Tibial artery (tissue), 4 donors: ENCODE data around the gene TRAF1.

Experiments used
- DNase-seq, 2 donors: peaks; one replicate each; pipeline ENCODE4 v3.0.0-alpha.2; 2019
- H3K27ac ChIP-seq, 2 donors: fragments of 200-600 bp; sonication (generic) in 1 of 2; 1 replicate in 1 of 2; 2 replicates in 1 of 2; pipeline ENCODE4 v1.5.1; 2018 to 2019; ENCODE audit warnings: mild to moderate bottlenecking in 1 of 2
- H3K27me3 ChIP-seq, 2 donors: fragments of 200-600 bp; sonication (generic) in 1 of 2; one replicate each; pipeline versions ENCODE4 v1.5.1 to v1.6.0; 2016 to 2019
- H3K36me3 ChIP-seq, 3 donors: fragments of 200-600 bp; sonication (generic) in 2 of 3; one replicate each; pipeline ENCODE4 v1.5.1; 2016 to 2019; ENCODE audit warnings: mild to moderate bottlenecking in 2 of 3
- H3K4me1 ChIP-seq, 4 donors: fragments of 200-600 bp; sonication (generic) in 2 of 4; 1 replicate in 3 of 4; 2 replicates in 1 of 4; pipeline ENCODE4 v1.5.1; 2016 to 2019
- H3K4me3 ChIP-seq, 2 donors: fragments of 200-600 bp; sonication (generic) in 1 of 2; 1 replicate in 1 of 2; 2 replicates in 1 of 2; pipeline ENCODE4 v1.5.1; 2018 to 2019; ENCODE audit warnings: mild to moderate bottlenecking in 2 of 2
- H3K9me3 ChIP-seq, 3 donors: fragments of 200-600 bp; sonication (generic) in 1 of 3; one replicate each; pipeline ENCODE4 v1.5.1; 2016 to 2019
- CTCF ChIP-seq, 2 experiments: fragments of 200-600 bp in 1 of 2; fragments of 450-650 bp in 1 of 2; IDR thresholded peaks; one replicate each; pipeline ENCODE4 v1.5.1; 2017 to 2019; ENCODE audit warnings: antibody characterized with exemption in 2 of 2, mild to moderate bottlenecking in 1 of 2, moderate library complexity in 1 of 2
- intact Hi-C: fragments of 100-400 bp; cut with DNase I; formaldehyde crosslinking; loops from one replicate; pipeline ENCODE4 v1.15.0; 2023; ENCODE audit warnings: low total_unique reads

Gene TRAF1

DNA sequence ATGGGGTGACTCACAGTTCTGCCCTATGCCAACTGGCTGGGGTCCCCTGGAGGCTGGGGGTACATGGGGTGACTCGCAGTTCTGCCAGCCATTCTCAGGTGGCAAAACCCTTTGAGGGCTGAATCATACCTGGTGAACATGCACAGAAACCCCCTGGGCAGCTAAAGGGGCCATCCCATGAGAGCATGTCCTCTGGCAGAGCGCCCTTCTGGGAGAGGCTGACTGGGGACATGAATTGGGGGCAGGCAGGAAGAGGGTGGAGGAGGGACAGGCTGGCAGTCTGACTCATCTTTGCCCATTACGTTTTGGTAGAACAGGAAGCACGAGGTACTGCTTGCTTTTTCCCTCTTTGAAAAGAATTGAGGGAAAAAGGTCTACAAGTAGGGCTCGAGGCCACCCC lies 16.7 kb downstream of the TRAF1 start:
- intact Hi-C loops = no loop called here
- TF ChIP-seq CTCF (IDR thresholded peaks at IDR 0.05) = no peak
- H3K36me3 ChIP-seq = peaks cover 20 to 51% (median 30%) of the 10 kb centered on the region in 3 donors

DNA sequence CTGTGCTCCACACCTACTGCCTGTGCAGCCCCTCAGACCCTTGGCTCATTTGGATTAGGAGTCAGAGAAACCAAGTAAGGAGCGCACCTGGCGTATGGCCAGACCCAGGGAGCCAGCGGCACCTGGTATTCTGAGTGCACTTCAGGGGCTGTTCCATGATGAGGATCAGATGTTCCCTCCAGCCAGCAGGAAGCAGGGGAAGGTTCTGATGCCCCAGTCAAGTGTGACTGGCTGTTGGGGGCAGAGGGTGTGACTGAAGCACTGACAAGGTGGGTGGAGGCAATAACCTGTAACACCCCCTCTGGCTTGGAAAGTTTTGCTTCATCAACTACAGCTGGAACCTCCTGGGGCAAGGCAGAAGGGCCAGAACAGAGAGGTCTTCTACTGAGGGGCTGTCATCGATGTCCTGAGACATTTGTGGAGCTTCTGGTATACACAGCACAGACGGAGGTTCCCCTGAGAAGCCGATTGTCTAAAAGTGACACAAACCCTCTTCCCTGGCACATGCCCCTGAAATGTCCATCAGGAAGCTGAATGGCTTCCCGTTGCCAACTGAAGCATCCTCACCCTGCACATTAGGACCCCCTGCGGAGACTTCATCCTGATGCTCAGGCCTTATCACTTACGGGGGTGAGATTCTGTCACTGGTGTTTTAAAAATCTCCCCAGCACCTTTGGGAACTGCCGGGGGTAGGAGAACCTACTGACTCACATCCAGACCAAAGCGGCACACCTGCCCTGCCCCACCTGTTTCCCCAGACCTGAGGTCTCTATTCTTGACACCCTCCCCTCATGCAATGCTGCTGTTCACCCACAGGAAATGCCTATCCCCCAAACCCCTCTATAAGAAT lies 21.1 kb downstream of the TRAF1 start:
- H3K9me3 ChIP-seq = no peaks in the 10 kb centered on the region
- peaks cover 9 to 42% (median 12%) of the 10 kb centered on the region in 3 donors for H3K36me3 ChIP-seq
- no peak for DNase-seq
- no peak overlapping the region for H3K27ac ChIP-seq
- H3K27me3 ChIP-seq = no peaks in the 10 kb centered on the region
- intact Hi-C loops = no loop called here
- H3K4me1 ChIP-seq = peaks cover 0 to 10% (median 3%) of the 10 kb centered on the region in 4 donors
- no peak overlapping the region for H3K4me3 ChIP-seq
- TF ChIP-seq CTCF (IDR thresholded peaks at IDR 0.05) = no peak

More for the DNA sequence above, 16.7 kb downstream of the TRAF1 start:
- H3K4me3 ChIP-seq = no peak overlapping the region
- H3K27ac ChIP-seq = peak overlapping the region; percentile 17 to 29
- no peaks in the 10 kb centered on the region for H3K9me3 ChIP-seq
- no peak for DNase-seq
- H3K4me1 ChIP-seq = peaks cover 0 to 22% (median 15%) of the 10 kb centered on the region in 4 donors
- no peaks in the 10 kb centered on the region for H3K27me3 ChIP-seq

GRCh38 chr9:120904978-120905301 lies 21.7 kb downstream of the TRAF1 start:
- Histone ChIP-seq H3K4me1 (peaks cover 0 to 5% (median under 1%) of the 10 kb centered on the region in 4 donors), H3K9me3 (no peaks in the 10 kb centered on the region), H3K4me3 (no peak overlapping the region), H3K27me3 (no peaks in the 10 kb centered on the region), H3K36me3 (peaks cover 9 to 37% (median 12%) of the 10 kb centered on the region in 3 donors), H3K27ac (no peak overlapping the region)
- no peak for TF ChIP-seq CTCF (IDR thresholded peaks at IDR 0.05)
- no peak for DNase-seq
- intact Hi-C loops = no loop called here

DNA sequence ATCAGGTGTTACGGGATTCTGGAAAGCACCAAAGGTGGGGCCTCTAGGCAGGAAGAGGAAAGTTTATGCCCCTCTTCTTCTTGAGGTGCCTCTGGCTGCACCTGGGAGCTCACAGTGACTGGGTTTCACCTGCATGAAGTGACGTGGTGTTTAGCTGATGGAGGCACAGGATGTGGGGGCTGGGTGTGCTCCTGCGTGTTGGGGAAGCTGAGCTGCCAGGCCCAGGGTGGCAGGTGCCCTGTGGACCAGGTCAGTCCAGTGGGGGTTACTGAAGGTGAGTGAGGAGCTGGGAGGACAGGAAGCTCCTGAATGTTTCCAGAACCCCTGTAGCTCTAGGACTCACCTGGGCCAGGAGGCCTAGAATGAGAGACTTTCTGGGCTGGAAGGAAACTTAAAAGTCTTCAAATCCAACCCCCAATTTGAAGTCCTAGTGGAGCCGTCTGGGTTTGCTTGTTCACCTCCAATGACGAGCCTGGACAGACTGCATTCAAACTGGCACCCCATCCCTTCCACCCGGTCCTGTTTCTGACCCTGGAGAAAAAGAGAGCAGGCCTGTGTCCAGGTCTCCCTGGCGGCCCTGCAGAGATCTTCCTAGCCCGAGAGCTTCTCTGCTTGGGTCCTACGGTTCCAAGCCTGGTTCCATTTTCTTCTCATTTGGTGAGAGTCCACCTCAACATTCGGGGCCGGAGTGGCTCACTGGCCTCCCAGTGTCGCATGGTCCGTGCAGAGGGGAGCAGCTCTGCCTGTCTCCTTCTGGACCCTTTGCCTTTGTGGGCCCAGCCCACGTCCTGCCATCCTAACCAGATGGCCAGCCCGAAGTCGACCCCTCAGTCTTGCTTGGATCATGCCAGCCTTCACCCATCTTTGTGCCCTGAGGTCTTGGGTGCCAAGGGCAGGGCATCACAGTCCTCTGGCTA lies 22.3 kb downstream of the TRAF1 start:
- Histone ChIP-seq H3K9me3 (no peaks in the 10 kb centered on the region), H3K27ac (no peak overlapping the region), H3K4me1 (no peaks in the 10 kb centered on the region), H3K27me3 (no peaks in the 10 kb centered on the region), H3K36me3 (peaks cover 5 to 33% (median 12%) of the 10 kb centered on the region in 3 donors), H3K4me3 (no peak overlapping the region)
- no peak for DNase-seq
- intact Hi-C loops = no loop called here
- no peak for TF ChIP-seq CTCF (IDR thresholded peaks at IDR 0.05)

DNA sequence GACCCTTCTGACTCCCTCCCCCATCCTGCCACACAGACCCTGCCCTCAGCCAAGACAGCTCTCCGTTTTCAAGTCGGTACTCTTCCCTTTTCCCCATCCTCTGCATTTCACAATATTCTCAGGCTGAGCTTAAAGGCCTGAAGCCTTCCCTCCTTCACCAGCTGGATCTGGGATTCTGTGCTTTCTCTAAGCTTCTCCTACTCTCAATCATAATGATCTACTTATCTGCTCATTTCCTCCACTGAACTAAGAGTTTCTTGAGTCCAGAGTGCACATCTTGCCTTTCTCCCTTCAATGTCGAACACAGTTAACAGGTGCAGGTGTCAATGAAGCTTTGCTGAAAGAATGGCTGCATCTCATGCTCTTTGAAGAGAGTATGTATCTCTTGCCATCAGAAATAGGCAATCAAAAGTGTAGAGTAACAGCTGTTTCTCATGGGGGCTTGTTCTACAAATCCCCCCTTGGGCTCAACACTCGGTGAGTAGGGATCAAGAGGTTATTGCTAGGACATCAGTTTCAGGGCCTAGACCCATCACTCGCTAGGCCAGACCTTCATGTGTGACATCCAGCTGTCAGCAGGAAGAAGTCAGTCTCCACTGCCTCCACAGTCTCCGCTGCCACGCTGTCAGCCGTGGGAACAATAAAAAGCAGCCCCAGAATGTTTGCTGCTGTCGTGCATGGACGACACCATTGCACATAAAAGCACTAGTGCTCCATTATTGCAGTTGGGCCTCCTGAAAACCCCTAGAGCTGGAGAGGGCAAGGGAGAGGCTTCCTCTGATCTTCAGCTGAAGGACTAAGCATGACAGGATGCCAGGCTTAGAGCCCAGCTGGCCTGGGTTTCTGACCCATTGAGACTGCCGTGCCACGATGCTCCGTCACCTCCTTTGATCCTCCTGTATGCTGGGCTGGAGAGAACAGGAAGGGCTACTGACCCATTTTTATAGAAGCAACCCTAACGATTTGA lies 23.7 kb downstream of the TRAF1 start:
- no peaks in the 10 kb centered on the region for H3K9me3 ChIP-seq
- H3K36me3 ChIP-seq = peaks cover 0 to 24% (median 12%) of the 10 kb centered on the region in 3 donors
- intact Hi-C loops = no loop called here
- no peak overlapping the region for H3K27ac ChIP-seq
- TF ChIP-seq CTCF (IDR thresholded peaks at IDR 0.05) = no peak
- peaks cover 0 to 2% (median 0%) of the 10 kb centered on the region in 4 donors for H3K4me1 ChIP-seq
- no peak for DNase-seq
- H3K27me3 ChIP-seq = no peaks in the 10 kb centered on the region
- no peak overlapping the region for H3K4me3 ChIP-seq
